NT2/D1 (cell line): ENCODE data around the gene IL34.

Source experiments
- SUZ12 ChIP-seq: IDR thresholded peaks from 2 replicates; pipeline ENCODE4 v1.6.1; 2011; ENCODE audit not compliant: insufficient read length, insufficient read depth; ENCODE audit errors: extremely low read depth
- YY1 ChIP-seq: IDR thresholded peaks from 2 replicates; pipeline ENCODE4 v1.6.1; 2011; ENCODE audit not compliant: insufficient read length, insufficient read depth
- ZNF274 ChIP-seq: IDR thresholded peaks from 2 replicates; pipeline ENCODE4 v1.6.1; 2011; ENCODE audit warnings: mild to moderate bottlenecking, low read depth, low read length

DNA sequence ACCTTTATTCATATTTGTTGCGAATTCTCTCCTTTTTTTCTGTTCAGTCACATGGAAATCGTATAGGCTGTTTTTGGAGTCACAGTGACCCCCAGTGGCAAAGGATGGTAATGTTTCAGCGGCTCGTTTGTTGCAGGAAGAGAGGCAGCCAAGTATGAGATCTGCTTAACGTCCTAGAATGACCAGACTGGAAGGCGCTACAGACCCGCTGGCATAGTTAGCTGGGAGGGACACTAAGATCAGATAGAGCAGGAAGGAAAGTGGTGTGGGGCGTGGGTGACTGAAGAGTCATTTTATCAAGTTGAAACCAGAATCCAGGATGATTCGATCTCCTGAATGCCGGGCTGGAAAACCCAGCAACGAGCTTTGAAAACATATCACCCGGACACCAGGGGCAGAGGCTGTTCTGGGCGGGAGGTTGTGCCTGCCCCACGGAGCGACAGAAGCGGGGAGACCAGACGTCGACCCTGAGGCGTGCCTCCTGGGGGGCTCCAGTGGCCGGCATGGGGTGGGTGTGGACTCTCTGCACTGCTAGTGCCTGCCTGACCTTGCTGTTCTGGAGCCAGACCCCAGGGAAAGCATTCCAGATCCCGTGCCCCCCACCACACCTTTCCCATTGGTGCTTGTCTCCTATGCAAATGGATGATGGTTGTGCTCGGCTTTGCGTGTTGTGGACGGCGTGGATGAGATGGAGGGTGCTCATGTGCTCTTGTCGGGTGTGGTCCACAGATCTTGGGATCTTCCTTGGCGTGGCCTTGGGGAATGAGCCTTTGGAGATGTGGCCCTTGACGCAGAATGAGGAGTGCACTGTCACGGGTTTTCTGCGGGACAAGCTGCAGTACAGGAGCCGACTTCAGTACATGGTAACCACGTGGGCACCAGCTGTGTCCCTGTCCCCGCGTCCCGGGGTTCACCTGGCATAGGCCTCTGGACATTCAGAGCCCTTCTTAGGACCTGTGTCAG, 7.7 kb downstream of the IL34 start:
- TF ChIP-seq YY1 (no peak), ZNF274 (no peak), SUZ12 (no peak)
